Activated CD8-positive, alpha-beta T cell treated with anti-CD3 and anti-CD28 coated beads for 36 hours (primary cell): ENCODE results near the gene ORC2. TPM values are rescaled to one million over a fixed set of nuclear protein-coding genes. Genes with fewer than 3 reads are reported as not detected.
A peak's percentile ranks its signal among the peaks of the same experiment; 100 is the strongest.
"Not testable (repeated sequence)": the region's sequence is repeated elsewhere in the genome, so short reads cannot be mapped to it uniquely, and the experiment has no call there.

Source experiments
- ATAC-seq: fragments of 200-7000 bp; cut with Tn5 transposase; one replicate; pipeline ENCODE4 v1.10.0; 2021; ENCODE audit warnings: mild to moderate bottlenecking, moderate library complexity
- CTCF ChIA-PET: fragments of 350-600 bp; sonication (Branson Sonifier 250); formaldehyde crosslinking; loops from one replicate; lab custom pipeline; 2021; ENCODE audit warnings: antibody characterized with exemption; lab: Charles Lee
- POLR2A ChIA-PET: fragments of 350-600 bp; sonication (Branson Sonifier 250); formaldehyde crosslinking; loops from one replicate; lab custom pipeline; 2021; ENCODE audit warnings: antibody characterized with exemption; lab: Charles Lee
- DNase-seq: peaks from one replicate; pipeline ENCODE4 v3.0.0-alpha.2; 2020
- H3K27ac Mint-ChIP-seq: one replicate; pipeline ENCODE4 v1.8.0; 2021; ENCODE audit warnings: mild to moderate bottlenecking, mixed read lengths
- H3K27me3 Mint-ChIP-seq: one replicate; pipeline ENCODE4 v1.8.0; 2021; ENCODE audit warnings: mixed read lengths
- H3K36me3 Mint-ChIP-seq: one replicate; pipeline ENCODE4 v1.8.0; 2021; ENCODE audit warnings: low read depth, mixed read lengths
- H3K4me1 Mint-ChIP-seq: one replicate; pipeline ENCODE4 v1.8.0; 2021; ENCODE audit warnings: low read depth, mixed read lengths
- H3K4me3 Mint-ChIP-seq: one replicate; pipeline ENCODE4 v1.8.0; 2021; ENCODE audit warnings: mild to moderate bottlenecking, moderate library complexity, mixed read lengths
- H3K9me3 Mint-ChIP-seq: one replicate; pipeline ENCODE4 v1.8.0; 2021; ENCODE audit warnings: mixed read lengths
- CTCF ChIP-seq: fragments of 200-600 bp; IDR thresholded peaks from one replicate; pipeline ENCODE4 v1.8.0; 2022; ENCODE audit warnings: antibody characterized with exemption, mild to moderate bottlenecking
- intact Hi-C: fragments of 100-400 bp; cut with micrococcal nuclease; formaldehyde crosslinking; loops from one replicate; pipeline ENCODE4 v1.10.0; 2022
- total RNA-seq, 2 experiments: library from RNA; stranded (reverse); gene quantifications; one replicate each; pipeline ENCODE4 v1.2.3, GENCODE V29; 2021

Gene ORC2
- total RNA-seq, 2 experiments from 2014 or later, result 51.3 to 59.2 TPM

DNA sequence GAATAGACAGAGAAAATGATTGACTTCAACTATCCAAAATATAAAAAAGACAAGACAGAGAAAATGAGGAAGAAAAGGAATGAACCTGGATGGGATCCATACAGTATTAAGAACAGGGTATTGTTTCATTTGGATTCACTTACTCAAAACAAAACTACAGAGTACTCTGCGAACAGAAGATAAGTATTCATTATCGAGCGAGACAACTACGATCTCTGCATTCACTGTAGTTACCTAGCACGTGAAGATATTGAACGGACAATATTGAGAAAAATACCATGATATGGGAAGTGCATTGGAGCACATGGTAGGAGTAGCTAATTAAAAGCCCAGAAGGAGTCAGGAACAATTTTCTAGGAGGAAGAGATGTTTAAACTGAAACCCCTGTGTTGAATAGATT is 1.0 kb upstream of the ORC2 start:
- no peak for TF ChIP-seq CTCF
- peak overlapping the region; percentile 92 for H3K4me3 Mint-ChIP-seq
- peaks cover 55% of the 10 kb centered on the region for H3K4me1 Mint-ChIP-seq
- H3K27me3 Mint-ChIP-seq, result no peaks in the 10 kb centered on the region
- CTCF ChIA-PET, result interaction anchor here (0.8 to 6.1 kb wide), 6 partner anchors 9 to 218 kb away, joined by 3 to 64 read pairs (median 6); partner anchors contain the start of genes CASP10, HYCC2 and NDUFB3
- ATAC-seq, result no peak
- H3K9me3 Mint-ChIP-seq, result no peaks in the 10 kb centered on the region
- intact Hi-C loops, result loop anchor here (5.0 kb wide), 1 partner anchor 103 kb away; no protein-coding TSS in a partner anchor
- H3K36me3 Mint-ChIP-seq, result peaks cover 22% of the 10 kb centered on the region
- DNase-seq, result no peak
- POLR2A ChIA-PET, result interaction anchor here (0.8 to 2.0 kb wide), 8 partner anchors 9 to 219 kb away, joined by 3 to 13 read pairs (median 6); partner anchors contain the start of genes CASP10, CLK1 and HYCC2
- H3K27ac Mint-ChIP-seq, result peak overlapping the region; percentile 85

- DNase-seq, H3K27me3 Mint-ChIP-seq, H3K9me3 Mint-ChIP-seq: not testable (repeated sequence)
- CTCF ChIA-PET, result interaction anchor here (0.9 to 6.1 kb wide), 22 partner anchors 8 to 268 kb away, joined by 3 to 64 read pairs (median 5); partner anchors contain the start of genes CASP10, HYCC2 and NDUFB3
- Mint-ChIP-seq H3K4me1 (peaks cover 57% of the 10 kb centered on the region), H3K36me3 (peaks cover 24% of the 10 kb centered on the region), H3K27ac (peak overlapping the region; percentile 96), H3K4me3 (peak overlapping the region; percentile 92)
- intact Hi-C loops, result loop anchor here (5.0 kb wide), 1 partner anchor 103 kb away; no protein-coding TSS in a partner anchor
- ATAC-seq, result peak; percentile 1
- POLR2A ChIA-PET, result interaction anchor here (0.5 to 2.3 kb wide), 15 partner anchors 10 to 476 kb away, joined by 3 to 13 read pairs (median 5); partner anchors contain the start of genes CASP10, CLK1, NIF3L1 and PPIL3
Measured at GRCh38 chr2:200963918-200964252, 425 bp upstream of the ORC2 start.

DNA sequence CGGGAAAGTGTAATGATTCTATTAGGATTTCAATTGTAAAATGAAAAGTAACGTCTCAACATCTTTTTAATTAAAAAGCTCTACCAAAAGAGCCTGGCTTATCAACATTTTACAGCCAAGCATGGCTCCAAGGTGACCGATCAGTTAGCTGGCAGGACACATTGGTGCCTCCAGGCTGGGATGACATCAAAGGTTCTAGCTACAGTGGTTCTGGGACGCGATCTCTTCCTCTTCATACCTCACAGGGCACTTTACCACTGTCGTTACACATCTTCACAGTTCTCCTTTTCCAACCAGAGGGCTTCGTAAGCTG is 693 bp downstream of the ORC2 start:
- no peaks in the 10 kb centered on the region for H3K27me3 Mint-ChIP-seq
- intact Hi-C loops, result loop anchor here (5.0 kb wide), 1 partner anchor 105 kb away; no protein-coding TSS in a partner anchor
- H3K27ac Mint-ChIP-seq, result peak overlapping the region; percentile 96
- ChIA-PET POLR2A (interaction anchor here (0.6 to 2.3 kb wide), 18 partner anchors 11 to 271 kb away, joined by 3 to 13 read pairs (median 4); partner anchors contain the start of genes CLK1, NIF3L1 and PPIL3), CTCF (interaction anchor here (0.9 to 6.1 kb wide), 28 partner anchors 9 to 270 kb away, joined by 3 to 64 read pairs (median 5); partner anchors contain the start of genes CASP10, HYCC2 and NDUFB3)
- peaks cover 52% of the 10 kb centered on the region for H3K4me1 Mint-ChIP-seq
- no peak for TF ChIP-seq CTCF
- H3K36me3 Mint-ChIP-seq, result peaks cover 24% of the 10 kb centered on the region
- no peaks in the 10 kb centered on the region for H3K9me3 Mint-ChIP-seq
- peak; percentile 14 for ATAC-seq
- peak overlapping the region; percentile 92 for H3K4me3 Mint-ChIP-seq
- no peak for DNase-seq

DNA sequence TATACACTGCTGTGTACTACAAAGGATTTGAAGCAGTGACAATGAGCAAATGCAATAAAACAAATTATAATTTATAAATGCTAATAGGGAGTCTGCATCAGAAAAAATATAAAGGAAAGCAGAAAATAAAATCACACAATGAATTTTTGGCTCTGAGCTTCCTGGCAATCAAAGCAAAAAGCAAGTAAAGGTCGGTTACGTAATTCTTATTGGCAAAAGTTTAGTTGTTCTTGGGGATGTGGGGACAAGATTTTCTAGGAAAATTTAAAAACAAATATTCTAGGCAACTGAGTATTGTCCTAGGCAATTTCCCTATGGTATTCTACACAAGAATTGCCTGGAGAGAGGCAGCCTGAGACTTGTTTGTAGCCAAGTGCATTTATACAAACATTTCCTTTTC is 1.8 kb downstream of the ORC2 start:
- Mint-ChIP-seq H3K9me3 (no peaks in the 10 kb centered on the region), H3K27me3 (no peaks in the 10 kb centered on the region), H3K4me3 (peak overlapping the region; percentile 92), H3K36me3 (peaks cover 29% of the 10 kb centered on the region), H3K4me1 (peaks cover 49% of the 10 kb centered on the region), H3K27ac (no peak overlapping the region)
- CTCF ChIA-PET, result interaction anchor here (0.9 to 3.1 kb wide), 3 partner anchors 12 to 156 kb away, joined by 3 to 9 read pairs (median 9); no protein-coding TSS in a partner anchor
- no peak for TF ChIP-seq CTCF
- ATAC-seq (no peak), DNase-seq (no peak)
- intact Hi-C loops, result loop anchor here (5.0 kb wide), 1 partner anchor 106 kb away; no protein-coding TSS in a partner anchor
- POLR2A ChIA-PET, result no interaction called here

DNA sequence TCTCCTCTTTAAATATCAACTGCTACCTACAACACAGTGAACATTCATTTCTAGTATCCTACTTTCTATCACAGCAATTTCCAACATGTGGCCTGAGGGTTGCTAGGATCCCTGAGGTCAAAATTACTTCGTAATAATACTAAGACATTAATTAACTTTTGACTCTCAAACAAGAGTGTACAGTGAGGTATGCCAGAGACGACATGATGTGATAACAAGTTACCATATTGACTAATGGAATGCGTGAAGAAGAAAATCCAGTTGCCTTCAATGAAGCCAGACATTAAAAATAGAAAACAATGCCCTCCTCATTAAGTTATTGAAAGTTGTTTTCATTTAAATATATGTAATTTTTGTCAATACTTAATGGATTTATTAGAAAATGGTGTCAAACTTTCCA is 13.1 kb downstream of the ORC2 start:
- Mint-ChIP-seq H3K27ac (no peak overlapping the region), H3K4me3 (no peak overlapping the region), H3K4me1 (peaks cover 4% of the 10 kb centered on the region), H3K9me3 (no peaks in the 10 kb centered on the region), H3K27me3 (no peaks in the 10 kb centered on the region), H3K36me3 (peaks cover 23% of the 10 kb centered on the region)
- ATAC-seq, result no peak
- TF ChIP-seq CTCF, result no peak
- no peak for DNase-seq
- intact Hi-C loops, result no loop called here
- POLR2A ChIA-PET, result interaction anchor here (1.4 kb wide), 1 partner anchor 12 kb away, joined by 5 read pairs; no protein-coding TSS in a partner anchor
- CTCF ChIA-PET, result interaction anchor here (1.6 to 2.4 kb wide), 2 partner anchors 12 to 45 kb away, joined by 3 to 9 read pairs; no protein-coding TSS in a partner anchor
